ENCODE data around the gene FAM163B. TPM values are rescaled to one million over a fixed set of nuclear protein-coding genes. Genes with fewer than 3 reads are reported as not detected.

Gene FAM163B
- total RNA-seq, 1 donor from 2014 or later, result not detected

- Mint-ChIP-seq H3K4me1 (ENCODE audit: low read depth, unreplicated experiment) (peaks cover 19% of the 10 kb centered on the region), H3K4me3 (ENCODE audit: unreplicated experiment) (no peak overlapping the region), H3K9me3 (ENCODE audit: unreplicated experiment) (no peaks in the 10 kb centered on the region), H3K27me3 (ENCODE audit: low read depth, unreplicated experiment) (peaks cover 35% of the 10 kb centered on the region), H3K27ac (ENCODE audit: unreplicated experiment) (no peak overlapping the region), H3K36me3 (ENCODE audit: low read depth, unreplicated experiment) (peaks cover 5% of the 10 kb centered on the region)
- H2AFZ ChIP-seq (ENCODE audit: low read depth, low read length), result no peak overlapping the region
- no peak overlapping the region for H3K4me3 ChIP-seq (ENCODE audit: insufficient read depth, low read depth, low read length)
- H3K4me2 ChIP-seq (ENCODE audit: low read length), result no peak overlapping the region
- H3K9ac ChIP-seq (ENCODE audit: low read length), result no peak overlapping the region
- FAIRE-seq (no peak), DNase-seq (ENCODE audit: low read depth) (no peak)
- peaks cover 16% of the 10 kb centered on the region for H3K4me1 ChIP-seq (ENCODE audit: insufficient read depth, low read length)
- H3K9me3 ChIP-seq (ENCODE audit: insufficient read depth, low read depth, low read length), result no peaks in the 10 kb centered on the region
- TF ChIP-seq EZH2 (IDR thresholded peaks at IDR 0.05; ENCODE audit: insufficient read depth, low read length) (no peak), CTCF (IDR thresholded peaks at IDR 0.05; ENCODE audit: insufficient read depth, low read depth, low read length) (no peak)
- H4K20me1 ChIP-seq (ENCODE audit: insufficient read depth, low read length), result peaks cover 4% of the 10 kb centered on the region
- no peaks in the 10 kb centered on the region for H3K36me3 ChIP-seq (ENCODE audit: insufficient read depth, low read length)
- no peak overlapping the region for H3K27ac ChIP-seq (ENCODE audit: low read depth, low read length)
- H3K79me2 ChIP-seq (ENCODE audit: insufficient read depth, low read length), result no peaks in the 10 kb centered on the region
- H3K27me3 ChIP-seq (ENCODE audit: insufficient read depth, low read length), result peaks cover 33% of the 10 kb centered on the region
Observed at GRCh38 chr9:133529874-133530273, 79.3 kb downstream of the FAM163B start.

- Mint-ChIP-seq H3K9me3 (ENCODE audit: unreplicated experiment) (no peaks in the 10 kb centered on the region), H3K36me3 (ENCODE audit: low read depth, unreplicated experiment) (peaks cover 5% of the 10 kb centered on the region), H3K4me1 (ENCODE audit: low read depth, unreplicated experiment) (peaks cover 19% of the 10 kb centered on the region), H3K27me3 (ENCODE audit: low read depth, unreplicated experiment) (peaks cover 35% of the 10 kb centered on the region), H3K27ac (ENCODE audit: unreplicated experiment) (no peak overlapping the region), H3K4me3 (ENCODE audit: unreplicated experiment) (no peak overlapping the region)
- Histone ChIP-seq H4K20me1 (ENCODE audit: insufficient read depth, low read length) (peaks cover 4% of the 10 kb centered on the region), H3K27me3 (ENCODE audit: insufficient read depth, low read length) (peaks cover 33% of the 10 kb centered on the region), H3K27ac (ENCODE audit: low read depth, low read length) (no peak overlapping the region), H2AFZ (ENCODE audit: low read depth, low read length) (no peak overlapping the region), H3K79me2 (ENCODE audit: insufficient read depth, low read length) (no peaks in the 10 kb centered on the region), H3K36me3 (ENCODE audit: insufficient read depth, low read length) (no peaks in the 10 kb centered on the region), H3K4me3 (ENCODE audit: insufficient read depth, low read depth, low read length) (no peak overlapping the region), H3K9me3 (ENCODE audit: insufficient read depth, low read depth, low read length) (no peaks in the 10 kb centered on the region), H3K9ac (ENCODE audit: low read length) (no peak overlapping the region), H3K4me1 (ENCODE audit: insufficient read depth, low read length) (peaks cover 16% of the 10 kb centered on the region), H3K4me2 (ENCODE audit: low read length) (no peak overlapping the region)
- FAIRE-seq, result no peak
- DNase-seq (ENCODE audit: low read depth), result no peak
- no peak for TF ChIP-seq EZH2 (IDR thresholded peaks at IDR 0.05; ENCODE audit: insufficient read depth, low read length)
- TF ChIP-seq CTCF (IDR thresholded peaks at IDR 0.05; ENCODE audit: insufficient read depth, low read depth, low read length), result no peak
Observed at GRCh38 chr9:133529457-133529856, 79.7 kb downstream of the FAM163B start.

- H3K9me3 Mint-ChIP-seq (ENCODE audit: unreplicated experiment), result no peaks in the 10 kb centered on the region
- DNase-seq (ENCODE audit: low read depth) (no peak), FAIRE-seq (no peak)
- peaks cover 5% of the 10 kb centered on the region for H3K36me3 Mint-ChIP-seq (ENCODE audit: low read depth, unreplicated experiment)
- no peak overlapping the region for H2AFZ ChIP-seq (ENCODE audit: low read depth, low read length)
- H3K27ac Mint-ChIP-seq (ENCODE audit: unreplicated experiment), result no peak overlapping the region
- no peak overlapping the region for H3K4me3 ChIP-seq (ENCODE audit: insufficient read depth, low read depth, low read length)
- H3K4me2 ChIP-seq (ENCODE audit: low read length), result no peak overlapping the region
- TF ChIP-seq CTCF (IDR thresholded peaks at IDR 0.05; ENCODE audit: insufficient read depth, low read depth, low read length) (no peak), EZH2 (IDR thresholded peaks at IDR 0.05; ENCODE audit: insufficient read depth, low read length) (no peak)
- H3K9ac ChIP-seq (ENCODE audit: low read length), result no peak overlapping the region
- peaks cover 19% of the 10 kb centered on the region for H3K4me1 Mint-ChIP-seq (ENCODE audit: low read depth, unreplicated experiment)
- H3K27me3 Mint-ChIP-seq (ENCODE audit: low read depth, unreplicated experiment), result peaks cover 37% of the 10 kb centered on the region
- H3K27me3 ChIP-seq (ENCODE audit: insufficient read depth, low read length), result peaks cover 33% of the 10 kb centered on the region
- H3K4me3 Mint-ChIP-seq (ENCODE audit: unreplicated experiment), result no peak overlapping the region
- no peak overlapping the region for H3K27ac ChIP-seq (ENCODE audit: low read depth, low read length)
- peaks cover under 1% of the 10 kb centered on the region for H4K20me1 ChIP-seq (ENCODE audit: insufficient read depth, low read length)
- no peaks in the 10 kb centered on the region for H3K9me3 ChIP-seq (ENCODE audit: insufficient read depth, low read depth, low read length)
- H3K36me3 ChIP-seq (ENCODE audit: insufficient read depth, low read length), result no peaks in the 10 kb centered on the region
- no peaks in the 10 kb centered on the region for H3K79me2 ChIP-seq (ENCODE audit: insufficient read depth, low read length)
- peaks cover 10% of the 10 kb centered on the region for H3K4me1 ChIP-seq (ENCODE audit: insufficient read depth, low read length)
Observed at GRCh38 chr9:133528876-133529241, 80.3 kb downstream of the FAM163B start.
